GM23338 (cell line): Measurements from ENCODE around the gene GBX1.

Experiments
- CTCF ChIP-seq, 2 experiments: fragments of 200-600 bp in 1 of 2; sonication (generic) in 1 of 2; conservative IDR thresholded peaks; 2 replicates each; pipeline versions ENCODE4 v1.5.1 to v1.6.1; 2016 to 2017; ENCODE audit warnings: antibody characterized with exemption in 2 of 2, low read depth in 2 of 2, mild to moderate bottlenecking in 2 of 2, moderate library complexity in 1 of 2
- POLR2AphosphoS5 ChIP-seq: IDR thresholded peaks from 2 replicates; pipeline ENCODE4 v1.6.1; 2016; ENCODE audit warnings: antibody characterized with exemption, low read depth
- TF ChIP-seq, protein P1 (sequence below): IDR thresholded peaks from one replicate; pipeline ENCODE4 v1.6.1; 2018; ENCODE audit warnings: antibody characterized with exemption; ENCODE audit not compliant: unreplicated experiment

GRCh38 chr7:151178236-151178635 is 10.7 kb upstream of the GBX1 start:
- TF ChIP-seq CTCF (conservative IDR thresholded peaks at IDR 0.05; ENCODE audit: low read depth in 2 of 2) (no peak), POLR2AphosphoS5 (no peak)
- TF ChIP-seq, protein P1, sequence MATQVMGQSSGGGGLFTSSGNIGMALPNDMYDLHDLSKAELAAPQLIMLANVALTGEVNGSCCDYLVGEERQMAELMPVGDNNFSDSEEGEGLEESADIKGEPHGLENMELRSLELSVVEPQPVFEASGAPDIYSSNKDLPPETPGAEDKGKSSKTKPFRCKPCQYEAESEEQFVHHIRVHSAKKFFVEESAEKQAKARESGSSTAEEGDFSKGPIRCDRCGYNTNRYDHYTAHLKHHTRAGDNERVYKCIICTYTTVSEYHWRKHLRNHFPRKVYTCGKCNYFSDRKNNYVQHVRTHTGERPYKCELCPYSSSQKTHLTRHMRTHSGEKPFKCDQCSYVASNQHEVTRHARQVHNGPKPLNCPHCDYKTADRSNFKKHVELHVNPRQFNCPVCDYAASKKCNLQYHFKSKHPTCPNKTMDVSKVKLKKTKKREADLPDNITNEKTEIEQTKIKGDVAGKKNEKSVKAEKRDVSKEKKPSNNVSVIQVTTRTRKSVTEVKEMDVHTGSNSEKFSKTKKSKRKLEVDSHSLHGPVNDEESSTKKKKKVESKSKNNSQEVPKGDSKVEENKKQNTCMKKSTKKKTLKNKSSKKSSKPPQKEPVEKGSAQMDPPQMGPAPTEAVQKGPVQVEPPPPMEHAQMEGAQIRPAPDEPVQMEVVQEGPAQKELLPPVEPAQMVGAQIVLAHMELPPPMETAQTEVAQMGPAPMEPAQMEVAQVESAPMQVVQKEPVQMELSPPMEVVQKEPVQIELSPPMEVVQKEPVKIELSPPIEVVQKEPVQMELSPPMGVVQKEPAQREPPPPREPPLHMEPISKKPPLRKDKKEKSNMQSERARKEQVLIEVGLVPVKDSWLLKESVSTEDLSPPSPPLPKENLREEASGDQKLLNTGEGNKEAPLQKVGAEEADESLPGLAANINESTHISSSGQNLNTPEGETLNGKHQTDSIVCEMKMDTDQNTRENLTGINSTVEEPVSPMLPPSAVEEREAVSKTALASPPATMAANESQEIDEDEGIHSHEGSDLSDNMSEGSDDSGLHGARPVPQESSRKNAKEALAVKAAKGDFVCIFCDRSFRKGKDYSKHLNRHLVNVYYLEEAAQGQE = no peak
